Measurements from ENCODE around the gene PRUNE2. TPM values are rescaled to one million over a fixed set of nuclear protein-coding genes. Genes with fewer than 3 reads are reported as not detected.

Gene PRUNE2
- total and polyA plus RNA-seq, 7 experiments from 2014 or later = 0.78 to 1.6 TPM; not detected in 5

- no peak for ATAC-seq
- CTCF ChIA-PET = no interaction called here
- intact Hi-C loops (cut with micrococcal nuclease) = no loop called here
Measured at GRCh38 chr9:76718166-76718565, 187.7 kb downstream of the PRUNE2 start.

GRCh38 chr9:76717613-76718012 lies 188.3 kb downstream of the PRUNE2 start:
- Histone ChIP-seq H3K27me3 (ENCODE audit: control insufficient read depth in 2 of 2, insufficient read depth in 2 of 2, low read length in 2 of 2) (no peaks in the 10 kb centered on the region), H3K4me1 (ENCODE audit: control insufficient read depth in 2 of 2, insufficient read depth in 2 of 2, low read length in 2 of 2) (no peaks in the 10 kb centered on the region), H3K27ac (ENCODE audit: low read depth, low read length) (no peak overlapping the region), H3K4me3 (ENCODE audit: low read length) (no peak overlapping the region), H3K9me3 (ENCODE audit: control insufficient read depth in 2 of 3, low read length in 3 of 3) (no peaks in the 10 kb centered on the region), H3K36me3 (ENCODE audit: control insufficient read depth in 2 of 3, insufficient read depth in 3 of 3, low read length in 3 of 3) (no peaks in the 10 kb centered on the region)
- Mint-ChIP-seq H3K36me3 (no peaks in the 10 kb centered on the region), H3K27me3 (peaks cover 9 to 26% (median 18%) of the 10 kb centered on the region in 5 donors), H3K27ac (no peak overlapping the region), H3K9me3 (no peaks in the 10 kb centered on the region), H3K4me3 (no peak overlapping the region), H3K4me1 (peaks cover 0 to 3% (median 0%) of the 10 kb centered on the region in 7 donors)
- DNase-seq = no peak
- intact Hi-C loops (cut with micrococcal nuclease) = no loop called here
- ChIA-PET CTCF (no interaction called here), POLR2A (no interaction called here)
- ATAC-seq = peak; percentile 24

More at GRCh38 chr9:76718166-76718565, 187.7 kb downstream of the PRUNE2 start:
- no peaks in the 10 kb centered on the region for H3K36me3 Mint-ChIP-seq
- no peak for DNase-seq
- Histone ChIP-seq H3K36me3 (ENCODE audit: control insufficient read depth in 2 of 3, insufficient read depth in 3 of 3, low read length in 3 of 3) (no peaks in the 10 kb centered on the region), H3K9me3 (ENCODE audit: control insufficient read depth in 2 of 3, low read length in 3 of 3) (no peaks in the 10 kb centered on the region), H3K27ac (ENCODE audit: low read depth, low read length) (no peak overlapping the region), H3K4me3 (ENCODE audit: low read length) (no peak overlapping the region), H3K27me3 (ENCODE audit: control insufficient read depth in 2 of 2, insufficient read depth in 2 of 2, low read length in 2 of 2) (no peaks in the 10 kb centered on the region), H3K4me1 (ENCODE audit: control insufficient read depth in 2 of 2, insufficient read depth in 2 of 2, low read length in 2 of 2) (no peaks in the 10 kb centered on the region)
- no peaks in the 10 kb centered on the region for H3K9me3 Mint-ChIP-seq
- H3K27me3 Mint-ChIP-seq = peaks cover 9 to 27% (median 18%) of the 10 kb centered on the region in 5 donors
- POLR2A ChIA-PET = no interaction called here
- no peak overlapping the region for H3K27ac Mint-ChIP-seq
- H3K4me3 Mint-ChIP-seq = no peak overlapping the region
- peaks cover 0 to 3% (median 0%) of the 10 kb centered on the region in 7 donors for H3K4me1 Mint-ChIP-seq

GRCh38 chr9:76717176-76717575 lies 188.7 kb downstream of the PRUNE2 start:
- POLR2A ChIA-PET = no interaction called here
- Histone ChIP-seq H3K9me3 (ENCODE audit: control insufficient read depth in 2 of 3, low read length in 3 of 3) (no peaks in the 10 kb centered on the region), H3K4me1 (ENCODE audit: control insufficient read depth in 2 of 2, insufficient read depth in 2 of 2, low read length in 2 of 2) (no peaks in the 10 kb centered on the region), H3K27me3 (ENCODE audit: control insufficient read depth in 2 of 2, insufficient read depth in 2 of 2, low read length in 2 of 2) (no peaks in the 10 kb centered on the region), H3K4me3 (ENCODE audit: low read length) (no peak overlapping the region), H3K36me3 (ENCODE audit: control insufficient read depth in 2 of 3, insufficient read depth in 3 of 3, low read length in 3 of 3) (no peaks in the 10 kb centered on the region), H3K27ac (ENCODE audit: low read depth, low read length) (no peak overlapping the region)
- Mint-ChIP-seq H3K27ac (no peak overlapping the region), H3K36me3 (no peaks in the 10 kb centered on the region), H3K4me1 (peaks cover 0 to 3% (median 0%) of the 10 kb centered on the region in 7 donors), H3K4me3 (no peak overlapping the region), H3K9me3 (no peaks in the 10 kb centered on the region), H3K27me3 (peaks cover 10 to 28% (median 18%) of the 10 kb centered on the region in 5 donors)
- intact Hi-C loops (cut with micrococcal nuclease) = no loop called here
- CTCF ChIA-PET = no interaction called here
- ATAC-seq (no peak), DNase-seq (no peak)

GRCh38 chr9:76716085-76716672 lies 189.7 kb downstream of the PRUNE2 start:
- intact Hi-C loops (cut with micrococcal nuclease) = no loop called here
- ATAC-seq (no peak), DNase-seq (no peak)
- no peak overlapping the region for H3K27ac ChIP-seq (ENCODE audit: low read depth, low read length)
- H3K9me3 ChIP-seq (ENCODE audit: control insufficient read depth in 2 of 3, low read length in 3 of 3) = no peaks in the 10 kb centered on the region
- Mint-ChIP-seq H3K4me1 (peaks cover 0 to 3% (median 0%) of the 10 kb centered on the region in 7 donors), H3K27ac (no peak overlapping the region), H3K4me3 (no peak overlapping the region), H3K36me3 (no peaks in the 10 kb centered on the region), H3K27me3 (peaks cover 18 to 28% (median 22%) of the 10 kb centered on the region in 5 donors), H3K9me3 (no peaks in the 10 kb centered on the region)
- ChIA-PET POLR2A (no interaction called here), CTCF (no interaction called here)
- no peaks in the 10 kb centered on the region for H3K36me3 ChIP-seq (ENCODE audit: control insufficient read depth in 2 of 3, insufficient read depth in 3 of 3, low read length in 3 of 3)
- H3K27me3 ChIP-seq (ENCODE audit: control insufficient read depth in 2 of 2, insufficient read depth in 2 of 2, low read length in 2 of 2) = no peaks in the 10 kb centered on the region
- H3K4me1 ChIP-seq (ENCODE audit: control insufficient read depth in 2 of 2, insufficient read depth in 2 of 2, low read length in 2 of 2) = no peaks in the 10 kb centered on the region
- H3K4me3 ChIP-seq (ENCODE audit: low read length) = no peak overlapping the region

- peaks cover 27 to 40% (median 32%) of the 10 kb centered on the region in 5 donors for H3K27me3 Mint-ChIP-seq
- ChIA-PET POLR2A (no interaction called here), CTCF (interaction anchor here (0.5 kb wide), 1 partner anchor 844 kb away, joined by 7 read pairs; no protein-coding TSS in a partner anchor)
- Histone ChIP-seq H3K27me3 (ENCODE audit: control insufficient read depth in 2 of 2, insufficient read depth in 2 of 2, low read length in 2 of 2) (no peaks in the 10 kb centered on the region), H3K27ac (ENCODE audit: low read depth, low read length) (no peak overlapping the region), H3K9me3 (ENCODE audit: control insufficient read depth in 2 of 3, low read length in 3 of 3) (no peaks in the 10 kb centered on the region), H3K4me1 (ENCODE audit: control insufficient read depth in 2 of 2, insufficient read depth in 2 of 2, low read length in 2 of 2) (no peaks in the 10 kb centered on the region), H3K4me3 (ENCODE audit: low read length) (no peak overlapping the region), H3K36me3 (ENCODE audit: control insufficient read depth in 2 of 3, insufficient read depth in 3 of 3, low read length in 3 of 3) (no peaks in the 10 kb centered on the region)
- H3K27ac Mint-ChIP-seq = peak overlapping the region in 1 of 9 donors; percentile 33
- DNase-seq (no peak), ATAC-seq (no peak)
- H3K9me3 Mint-ChIP-seq = no peaks in the 10 kb centered on the region
- intact Hi-C loops (cut with micrococcal nuclease) = no loop called here
- peaks cover 0 to 2% (median 0%) of the 10 kb centered on the region in 7 donors for H3K4me1 Mint-ChIP-seq
- H3K36me3 Mint-ChIP-seq = no peaks in the 10 kb centered on the region
- no peak overlapping the region for H3K4me3 Mint-ChIP-seq
Measured at GRCh38 chr9:76713381-76713780, 192.5 kb downstream of the PRUNE2 start.

GRCh38 chr9:76709020-76709419 lies 196.9 kb downstream of the PRUNE2 start:
- no peaks in the 10 kb centered on the region for H3K9me3 ChIP-seq (ENCODE audit: control insufficient read depth in 2 of 3, low read length in 3 of 3)
- ATAC-seq (no peak), DNase-seq (no peak)
- no peaks in the 10 kb centered on the region for H3K27me3 ChIP-seq (ENCODE audit: control insufficient read depth in 2 of 2, insufficient read depth in 2 of 2, low read length in 2 of 2)
- no peak overlapping the region for H3K4me3 ChIP-seq (ENCODE audit: low read length)
- intact Hi-C loops (cut with micrococcal nuclease) = no loop called here
- H3K4me1 ChIP-seq (ENCODE audit: control insufficient read depth in 2 of 2, insufficient read depth in 2 of 2, low read length in 2 of 2) = no peaks in the 10 kb centered on the region
- H3K9me3 Mint-ChIP-seq = no peaks in the 10 kb centered on the region
- H3K27ac Mint-ChIP-seq = no peak overlapping the region
- H3K4me3 Mint-ChIP-seq = no peak overlapping the region
- CTCF ChIA-PET = no interaction called here
- POLR2A ChIA-PET = no interaction called here
- peaks cover 23 to 52% (median 42%) of the 10 kb centered on the region in 5 donors for H3K27me3 Mint-ChIP-seq
- H3K4me1 Mint-ChIP-seq = peaks cover 0 to 5% (median 1%) of the 10 kb centered on the region in 7 donors
- H3K27ac ChIP-seq (ENCODE audit: low read depth, low read length) = no peak overlapping the region
- no peaks in the 10 kb centered on the region for H3K36me3 ChIP-seq (ENCODE audit: control insufficient read depth in 2 of 3, insufficient read depth in 3 of 3, low read length in 3 of 3)
- no peaks in the 10 kb centered on the region for H3K36me3 Mint-ChIP-seq

GRCh38 chr9:76707510-76707909 lies 198.4 kb downstream of the PRUNE2 start:
- H3K4me3 Mint-ChIP-seq = no peak overlapping the region
- Histone ChIP-seq H3K27ac (ENCODE audit: low read depth, low read length) (no peak overlapping the region), H3K4me3 (ENCODE audit: low read length) (no peak overlapping the region), H3K4me1 (ENCODE audit: control insufficient read depth in 2 of 2, insufficient read depth in 2 of 2, low read length in 2 of 2) (no peaks in the 10 kb centered on the region), H3K36me3 (ENCODE audit: control insufficient read depth in 2 of 3, insufficient read depth in 3 of 3, low read length in 3 of 3) (no peaks in the 10 kb centered on the region), H3K27me3 (ENCODE audit: control insufficient read depth in 2 of 2, insufficient read depth in 2 of 2, low read length in 2 of 2) (no peaks in the 10 kb centered on the region), H3K9me3 (ENCODE audit: control insufficient read depth in 2 of 3, low read length in 3 of 3) (no peaks in the 10 kb centered on the region)
- ChIA-PET POLR2A (no interaction called here), CTCF (interaction anchor here (1.1 kb wide), 1 partner anchor 260 kb away, joined by 3 read pairs; no protein-coding TSS in a partner anchor)
- H3K27me3 Mint-ChIP-seq = peaks cover 26 to 63% (median 46%) of the 10 kb centered on the region in 5 donors
- H3K27ac Mint-ChIP-seq = no peak overlapping the region
- peaks cover 0 to 11% (median 1%) of the 10 kb centered on the region in 7 donors for H3K4me1 Mint-ChIP-seq
- H3K36me3 Mint-ChIP-seq = no peaks in the 10 kb centered on the region
- no peaks in the 10 kb centered on the region for H3K9me3 Mint-ChIP-seq
- intact Hi-C loops (cut with micrococcal nuclease) = no loop called here
- ATAC-seq (no peak), DNase-seq (no peak)

All from naive thymus-derived CD4-positive, alpha-beta T cell (primary cell).